Peyer's patch (tissue), 4 donors: ENCODE measurements around the gene CNOT4. TPM values are rescaled to one million over a fixed set of nuclear protein-coding genes. Genes with fewer than 3 reads are reported as not detected.

Source experiments
- DNase-seq, 3 donors: peaks; one replicate each; pipeline ENCODE4 v3.0.0-alpha.2; 2017 to 2019
- H3K27ac ChIP-seq, 4 donors: fragments of 200-600 bp; sonication (generic); one replicate each; pipeline ENCODE4 v1.5.1; 2016 to 2019
- H3K27me3 ChIP-seq, 2 donors: fragments of 200-600 bp; sonication (generic); one replicate each; pipeline ENCODE4 v1.5.1; 2019
- H3K36me3 ChIP-seq, 3 donors: fragments of 200-600 bp; sonication (generic); one replicate each; pipeline ENCODE4 v1.5.1; 2016 to 2019
- H3K4me1 ChIP-seq, 4 donors: fragments of 200-600 bp; sonication (generic); one replicate each; pipeline ENCODE4 v1.5.1; 2016 to 2019
- H3K4me3 ChIP-seq, 4 donors: fragments of 200-600 bp; sonication (generic); 1 replicate in 3 of 4; 2 replicates in 1 of 4; pipeline ENCODE4 v1.5.1; 2016 to 2019; ENCODE audit warnings: mild to moderate bottlenecking in 1 of 4
- H3K9me3 ChIP-seq, 4 donors: fragments of 200-600 bp; sonication (generic); one replicate each; pipeline ENCODE4 v1.5.1; 2016 to 2019; ENCODE audit warnings: mild to moderate bottlenecking in 1 of 4
- CTCF ChIP-seq, 6 experiments: fragments of 450-650 bp in 4 of 6; fragments of 200-600 bp in 2 of 6; sonication (generic) in 1 of 6; IDR thresholded peaks; one replicate each; pipeline ENCODE4 v1.5.1; 2017 to 2019; ENCODE audit warnings: antibody characterized with exemption in 6 of 6, mild to moderate bottlenecking in 3 of 6, moderate library complexity in 1 of 6
- POLR2A ChIP-seq, 2 donors: fragments of 450-650 bp; IDR thresholded peaks; one replicate each; pipeline ENCODE4 v1.5.1; 2017; ENCODE audit warnings: antibody characterized with exemption in 2 of 2, mild to moderate bottlenecking in 2 of 2, moderate library complexity in 2 of 2
- total RNA-seq, 4 donors: library from RNA; depleted of rRNA; stranded (reverse); fragments of >200 nt; gene quantifications; one replicate each; pipeline ENCODE4 v1.1.0, GENCODE V29; 2016

Gene CNOT4
- total RNA-seq, 4 donors from 2014 or later = 20.2 to 35.5 (median 24.1) TPM

GRCh38 chr7:135403302-135403701 lies 106.6 kb downstream of the CNOT4 start:
- no peak for DNase-seq
- Histone ChIP-seq H3K9me3 (no peaks in the 10 kb centered on the region), H3K4me3 (no peak overlapping the region)

GRCh38 chr7:135397689-135398088 lies 112.2 kb downstream of the CNOT4 start:
- no peak overlapping the region for H3K4me3 ChIP-seq
- TF ChIP-seq CTCF (IDR thresholded peaks at IDR 0.05) (no peak), POLR2A (IDR thresholded peaks at IDR 0.05) (no peak)
- H3K4me1 ChIP-seq = no peaks in the 10 kb centered on the region
- H3K9me3 ChIP-seq = no peaks in the 10 kb centered on the region
- H3K27ac ChIP-seq = no peak overlapping the region
- no peaks in the 10 kb centered on the region for H3K27me3 ChIP-seq
- DNase-seq = no peak
- H3K36me3 ChIP-seq = peaks cover 0 to 23% (median 0%) of the 10 kb centered on the region in 3 donors

More at GRCh38 chr7:135403302-135403701, 106.6 kb downstream of the CNOT4 start:
- H3K4me1 ChIP-seq = no peaks in the 10 kb centered on the region
- H3K27me3 ChIP-seq = no peaks in the 10 kb centered on the region
- no peak for TF ChIP-seq CTCF (IDR thresholded peaks at IDR 0.05)
- no peak for TF ChIP-seq POLR2A (IDR thresholded peaks at IDR 0.05)
- peaks cover 0 to 7% (median 0%) of the 10 kb centered on the region in 3 donors for H3K36me3 ChIP-seq
- no peak overlapping the region for H3K27ac ChIP-seq

- TF ChIP-seq POLR2A (IDR thresholded peaks at IDR 0.05) (no peak), CTCF (IDR thresholded peaks at IDR 0.05) (no peak)
- no peak for DNase-seq
- Histone ChIP-seq H3K27me3 (no peaks in the 10 kb centered on the region), H3K36me3 (peaks cover 0 to 23% (median 0%) of the 10 kb centered on the region in 3 donors), H3K27ac (no peak overlapping the region), H3K9me3 (no peaks in the 10 kb centered on the region), H3K4me1 (no peaks in the 10 kb centered on the region), H3K4me3 (no peak overlapping the region)
Observed at GRCh38 chr7:135392701-135393100, 117.2 kb downstream of the CNOT4 start.

- no peaks in the 10 kb centered on the region for H3K9me3 ChIP-seq
- no peak overlapping the region for H3K4me3 ChIP-seq
- DNase-seq = no peak
- no peaks in the 10 kb centered on the region for H3K4me1 ChIP-seq
- TF ChIP-seq CTCF (IDR thresholded peaks at IDR 0.05) (no peak), POLR2A (IDR thresholded peaks at IDR 0.05) (no peak)
- H3K27ac ChIP-seq = no peak overlapping the region
- peaks cover 0 to 23% (median 0%) of the 10 kb centered on the region in 3 donors for H3K36me3 ChIP-seq
- no peaks in the 10 kb centered on the region for H3K27me3 ChIP-seq
Observed at GRCh38 chr7:135391514-135391913, 118.4 kb downstream of the CNOT4 start.

GRCh38 chr7:135390829-135391228 lies 119.1 kb downstream of the CNOT4 start:
- no peak for DNase-seq
- Histone ChIP-seq H3K27ac (no peak overlapping the region), H3K27me3 (no peaks in the 10 kb centered on the region), H3K4me3 (no peak overlapping the region), H3K36me3 (peaks cover 0 to 23% (median 0%) of the 10 kb centered on the region in 3 donors), H3K9me3 (no peaks in the 10 kb centered on the region), H3K4me1 (no peaks in the 10 kb centered on the region)
- TF ChIP-seq CTCF (IDR thresholded peaks at IDR 0.05) (no peak), POLR2A (IDR thresholded peaks at IDR 0.05) (no peak)

GRCh38 chr7:135389971-135390370 lies 119.9 kb downstream of the CNOT4 start:
- H3K27ac ChIP-seq = no peak overlapping the region
- no peak overlapping the region for H3K4me3 ChIP-seq
- no peaks in the 10 kb centered on the region for H3K4me1 ChIP-seq
- H3K27me3 ChIP-seq = no peaks in the 10 kb centered on the region
- H3K36me3 ChIP-seq = peaks cover 0 to 20% (median 0%) of the 10 kb centered on the region in 3 donors
- TF ChIP-seq POLR2A (IDR thresholded peaks at IDR 0.05) = no peak
- TF ChIP-seq CTCF (IDR thresholded peaks at IDR 0.05) = no peak
- no peak for DNase-seq
- H3K9me3 ChIP-seq = no peaks in the 10 kb centered on the region
